A549 (cell line): ENCODE measurements around the gene NQO1. TPM values are rescaled to one million over a fixed set of nuclear protein-coding genes. Genes with fewer than 3 reads are reported as not detected.

Experiments
- ATAC-seq, 2 experiments: fragments of 200-7000 bp in 1 of 2; fragments of >200 bp in 1 of 2; cut with Nextera tagmentation in 1 of 2; cut with Tn5 transposase in 1 of 2; 3 replicates each; pipeline versions ENCODE4 v1.8.0 to v1.9.1; 2018 to 2020; ENCODE audit warnings: mild to moderate bottlenecking in 1 of 2, moderate library complexity in 1 of 2
- CTCF ChIA-PET: fragments of 300-600 bp; sonication (Branson Sonifier 250); formaldehyde crosslinking; extraction: SDS; loops from one replicate; lab custom pipeline; 2021; ENCODE audit warnings: antibody characterized with exemption, inconsistent platforms; lab: Yijun Ruan, JAX
- POLR2A ChIA-PET: fragments of 350-600 bp; formaldehyde crosslinking; extraction: SDS; loops from one replicate; lab custom pipeline; 2021; ENCODE audit warnings: antibody characterized with exemption, inconsistent platforms; lab: Yijun Ruan, JAX
- DNase-seq, 2 experiments: peaks; one replicate each; pipeline versions ENCODE4 v3.0.0 to v3.0.0-alpha.2; 2011 to 2016; ENCODE audit warnings: low read depth in 1 of 2, low spot score in 1 of 2
- FAIRE-seq: peaks from 2 replicates; lab custom pipeline; 2011; peaks lifted over from hg19 to GRCh38; lab: Jason Lieb, UNC
- H3K27ac ChIP-seq, 2 experiments: fragments of >200 bp; sonication (Bioruptor Twin); formaldehyde crosslinking; 3 replicates each; pipeline ENCODE4 v1.5.1; 2016 to 2017
- H3K4me1 ChIP-seq: fragments of >200 bp; sonication (Bioruptor Twin); formaldehyde crosslinking; 3 replicates; pipeline ENCODE4 v1.6.1; 2016
- H3K4me2 ChIP-seq: fragments of >200 bp; sonication (Bioruptor Twin); formaldehyde crosslinking; 3 replicates; pipeline ENCODE4 v1.6.1; 2016
- H3K4me3 ChIP-seq: fragments of >200 bp; sonication (Bioruptor Twin); formaldehyde crosslinking; 3 replicates; pipeline ENCODE4 v1.5.1; 2016
- H3K9me3 ChIP-seq: fragments of >200 bp; sonication (Bioruptor Twin); formaldehyde crosslinking; 3 replicates; pipeline ENCODE4 v1.6.1; 2016
- CEBPB ChIP-seq, 2 experiments: fragments of >200 bp in 1 of 2; sonication (Bioruptor Twin) in 1 of 2; formaldehyde crosslinking in 1 of 2; IDR thresholded peaks; 2 replicates each; pipeline ENCODE4 v1.6.1; 2012 to 2016
- E2F6 ChIP-seq: IDR thresholded peaks from 2 replicates; pipeline ENCODE4 v1.6.1; 2012; ENCODE audit warnings: low read depth, borderline replicate concordance
- FOSL2 ChIP-seq, 2 experiments: fragments of 450-650 bp in 1 of 2; fragments of >200 bp in 1 of 2; sonication (Bioruptor Twin) in 1 of 2; formaldehyde crosslinking; IDR thresholded peaks; 2 replicates each; pipeline versions ENCODE4 v1.5.0 to v1.6.1; 2016 to 2020; ENCODE audit warnings: mild to moderate bottlenecking in 1 of 2, moderate library complexity in 1 of 2
- HEYL ChIP-seq: fragments of 250-450 bp; sonication (Bioruptor Pico); IDR thresholded peaks from 2 replicates; pipeline ENCODE4 v1.8.0; 2021; ENCODE audit warnings: mild to moderate bottlenecking, moderate library complexity
- HOXA7 ChIP-seq: fragments of 250-450 bp; sonication (Bioruptor Pico); IDR thresholded peaks from 2 replicates; pipeline ENCODE4 v1.5.0; 2020; ENCODE audit warnings: mild to moderate bottlenecking, moderate library complexity
- JUN ChIP-seq, 2 experiments: fragments of >200 bp; sonication (Bioruptor Twin); formaldehyde crosslinking; IDR thresholded peaks; 2 replicates in 1 of 2; 3 replicates in 1 of 2; pipeline ENCODE4 v1.6.1; 2016 to 2017
- KDM1A ChIP-seq: fragments of 200-600 bp; sonication (generic); IDR thresholded peaks from 2 replicates; pipeline ENCODE4 v1.6.1; 2016; ENCODE audit warnings: low read depth, mild to moderate bottlenecking
- MAFK ChIP-seq: fragments of 450-650 bp; IDR thresholded peaks from 2 replicates; pipeline ENCODE4 v1.6.1; 2014; ENCODE audit not compliant: partially characterized antibody
- MAZ ChIP-seq: fragments of 150-350 bp; IDR thresholded peaks from 2 replicates; pipeline ENCODE4 v1.6.1; 2014; ENCODE audit warnings: antibody characterized with exemption, low read depth, low read length, borderline replicate concordance
- NFE2L2 ChIP-seq: fragments of 150-350 bp; conservative IDR thresholded peaks from 2 replicates; pipeline ENCODE4 v1.6.1; 2014; ENCODE audit warnings: low read length
- NPAS2 ChIP-seq: fragments of 250-450 bp; sonication (Bioruptor Pico); IDR thresholded peaks from 2 replicates; pipeline ENCODE4 v1.8.0; 2022; ENCODE audit warnings: mild to moderate bottlenecking, moderate library complexity, borderline replicate concordance
- NR3C1 ChIP-seq: fragments of >200 bp; sonication (Bioruptor Twin); formaldehyde crosslinking; IDR thresholded peaks from 3 replicates; pipeline ENCODE4 v1.6.1; 2017
- PBX3 ChIP-seq: IDR thresholded peaks from 2 replicates; pipeline ENCODE4 v1.6.1; 2012
- POLR2AphosphoS2 ChIP-seq: conservative IDR thresholded peaks from 2 replicates; pipeline ENCODE4 v1.6.1; 2012; ENCODE audit warnings: low read length, improper control_type of control experiment, inconsistent platforms
- RAD21 ChIP-seq, 2 experiments: fragments of >200 bp in 1 of 2; sonication (Bioruptor Twin) in 1 of 2; formaldehyde crosslinking in 1 of 2; IDR thresholded peaks in 1 of 2; conservative IDR thresholded peaks in 1 of 2; 2 replicates in 1 of 2; 3 replicates in 1 of 2; pipeline ENCODE4 v1.6.1; 2012 to 2018; ENCODE audit warnings: inconsistent platforms in 1 of 2
- TFCP2L1 ChIP-seq: fragments of 250-450 bp; sonication (Bioruptor Pico); IDR thresholded peaks from 2 replicates; pipeline ENCODE4 v1.5.0; 2021; ENCODE audit warnings: mild to moderate bottlenecking
- ZNF302 ChIP-seq: fragments of 250-450 bp; sonication (Bioruptor Pico); IDR thresholded peaks from 2 replicates; pipeline ENCODE4 v1.9.0; 2021; ENCODE audit warnings: inconsistent platforms, mild to moderate bottlenecking, moderate library complexity
- WGBS: methylation state at CpG from one replicate; pipeline ENCODE4 v1.1.6; 2017; ENCODE audit errors: missing lambda C conversion rate; 5-methylcytosine and 5-hydroxymethylcytosine counted together
- polyA plus RNA-seq, 4 experiments: library from polyadenylated mRNA; depleted of rRNA in 3 of 4; stranded (reverse); fragments of >200 nt; fragmentation: RNase III in 1 of 4; extraction: RNeasy Plus Mini Kit Qiagen cat#74134 plus additional on column Dnase treatment in 1 of 4; gene quantifications; 2 replicates in 3 of 4; 3 replicates in 1 of 4; pipeline ENCODE4 v1.2.3, GENCODE V29; 2011 to 2017

The NQO1 gene
- polyA plus RNA-seq, 2 of the 4 experiments (the other 2 are of a cell fraction), result 1,834 to 2,775 TPM

GRCh38 chr16:69717066-69717465 lies 9.3 kb downstream of the NQO1 start:
- no peak overlapping the region for H3K27ac ChIP-seq
- peaks cover 53% of the 10 kb centered on the region for H3K4me1 ChIP-seq
- TF ChIP-seq RAD21 (conservative IDR thresholded peaks at IDR 0.05 in 1 of 2, IDR thresholded peaks at IDR 0.05 in 1 of 2) (no peak), TFCP2L1 (CRISPR knock-in tag) (no peak; the same call in 1 of the 2 replicates), HEYL (CRISPR knock-in tag) (no peak), HOXA7 (CRISPR knock-in tag) (no peak), FOSL2 (IDR thresholded peaks at IDR 0.05) (no peak), FOSL2 (CRISPR knock-in tag; IDR thresholded peaks at IDR 0.05) (no peak), NR3C1 (no peak), NFE2L2 (no peak), NPAS2 (CRISPR knock-in tag) (no peak)
- TF ChIP-seq, all 56 proteins: peak for 0
- WGBS, result 83% methylated on average over 6 of the region's 6 CpGs
- no peak for ATAC-seq
- no peak for DNase-seq
- FAIRE-seq, result no peak
- ChIA-PET POLR2A (interaction anchor here (1.2 to 1.5 kb wide), 2 partner anchors 9 to 38 kb away, joined by 6 to 11 read pairs; partner anchors contain the start of genes NOB1 and NQO1), CTCF (interaction anchor here (0.9 to 18.6 kb wide), 2 partner anchors 9 to 39 kb away, joined by 3 to 160 read pairs; partner anchors contain the start of gene NOB1)
- Histone ChIP-seq H3K9me3 (no peaks in the 10 kb centered on the region), H3K4me2 (no peak overlapping the region), H3K4me3 (no peak overlapping the region)

- no peak overlapping the region for H3K27ac ChIP-seq
- TF ChIP-seq MAFK, result no peak
- TF ChIP-seq ZNF302 (CRISPR knock-in tag), result no peak
- no peak for TF ChIP-seq PBX3
- no peak for TF ChIP-seq HOXA7 (CRISPR knock-in tag)
- TF ChIP-seq E2F6, result no peak
- 0 out of 2 replicates have a peak, but pooled peaks have one; percentile 41 for TF ChIP-seq POLR2AphosphoS2
- no peak for TF ChIP-seq CEBPB (IDR thresholded peaks at IDR 0.05)
- no peak for TF ChIP-seq MAZ
- TF ChIP-seq KDM1A, result no peak
- TF ChIP-seq TFCP2L1 (CRISPR knock-in tag), result peak; percentile 24; the same call in 1 of the 2 replicates
- no peak overlapping the region for H3K4me3 ChIP-seq
- DNase-seq (no peak), FAIRE-seq (no peak), ATAC-seq (peak; percentile 29 to 68; a peak in 5 of 6 replicates)
- WGBS, result 85% methylated on average over 9 of the region's 9 CpGs
- no peaks in the 10 kb centered on the region for H3K9me3 ChIP-seq
- ChIA-PET POLR2A (interaction anchor here (1.6 kb wide), 1 partner anchor 13 kb away, joined by 10 read pairs; the partner anchor contains the start of gene NQO1), CTCF (interaction anchor here (1.3 to 5.6 kb wide), 4 partner anchors 9 to 317 kb away, joined by 3 to 54 read pairs (median 6); partner anchors contain the start of gene NOB1)
- H3K4me2 ChIP-seq, result no peak overlapping the region
- peaks cover 46% of the 10 kb centered on the region for H3K4me1 ChIP-seq
Measured at GRCh38 chr16:69712914-69713581, 13.3 kb downstream of the NQO1 start.

GRCh38 chr16:69712277-69712676 lies 14.1 kb downstream of the NQO1 start:
- Histone ChIP-seq H3K4me1 (peaks cover 51% of the 10 kb centered on the region), H3K4me3 (no peak overlapping the region), H3K4me2 (no peak overlapping the region), H3K27ac (no peak overlapping the region), H3K9me3 (no peaks in the 10 kb centered on the region)
- TF ChIP-seq KDM1A, result no peak
- peak in 1 of 2 experiments; percentile 18; a peak in 2 of 5 replicates for TF ChIP-seq JUN (IDR thresholded peaks at IDR 0.05)
- CTCF ChIA-PET, result interaction anchor here (0.7 to 5.6 kb wide), 2 partner anchors 42 to 316 kb away, joined by 4 to 54 read pairs; partner anchors contain the start of gene NOB1
- FAIRE-seq (no peak), ATAC-seq (peak in 1 of 2 experiments; percentile 4; a peak in 2 of 6 replicates), DNase-seq (no peak)
- POLR2A ChIA-PET, result interaction anchor here (1.6 kb wide), 1 partner anchor 14 kb away, joined by 10 read pairs; the partner anchor contains the start of gene NQO1
- WGBS, result 70% methylated on average over 4 of the region's 4 CpGs
